ENCODE data around the gene GTF3C1. TPM values are rescaled to one million over a fixed set of nuclear protein-coding genes. Genes with fewer than 3 reads are reported as not detected.
"Not testable (repeated sequence)": the region's sequence is repeated elsewhere in the genome, so short reads cannot be mapped to it uniquely, and the experiment has no call there.

Gene GTF3C1
- total and polyA plus RNA-seq, 2 donors (not counting 1 experiment from before 2014, with no cell fraction given): 31.2 to 49.6 TPM

DNA sequence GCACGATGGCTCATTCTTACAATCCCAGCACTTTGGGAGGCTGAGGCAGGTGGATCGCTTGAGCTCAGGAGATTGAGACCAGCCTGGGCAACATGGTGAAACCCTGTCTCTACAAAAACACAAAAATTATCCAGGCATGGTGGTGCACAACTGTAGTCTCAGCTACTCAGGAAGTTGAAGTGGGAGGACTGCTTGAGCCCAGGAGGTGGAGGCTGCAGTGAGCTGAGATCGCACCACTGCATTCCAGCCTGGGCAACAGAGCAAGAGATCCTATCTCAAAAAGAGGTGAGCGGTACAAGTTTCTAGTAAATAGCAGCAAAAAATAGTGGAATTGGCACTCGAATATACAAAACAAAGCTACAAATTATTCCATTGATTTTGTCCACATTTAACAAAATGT lies 116.5 kb downstream of the GTF3C1 start:
- DNase-seq: not testable (repeated sequence)

GRCh38 chr16:27432558-27432957 lies 117.2 kb downstream of the GTF3C1 start:
- Histone ChIP-seq H3K4me3 (ENCODE audit: control extremely low read depth in 1 of 5, extremely low read depth in 1 of 5, insufficient read depth in 1 of 5, low read depth in 2 of 5, low read length in 4 of 5) (no peak overlapping the region), H3K9me3 (ENCODE audit: control extremely low read depth in 1 of 3, control insufficient read depth in 2 of 3, insufficient read depth in 1 of 3, low read length in 2 of 3) (peaks cover 0 to 4% (median 0%) of the 10 kb centered on the region in 3 donors), H3K4me1 (ENCODE audit: control insufficient read depth in 2 of 2, insufficient read depth in 2 of 2, low read length in 2 of 2) (peaks cover 55 to 57% of the 10 kb centered on the region in 2 donors), H4K20me1 (ENCODE audit: control insufficient read depth, insufficient read depth, low read length, poor library complexity, severe bottlenecking) (peaks cover 85% of the 10 kb centered on the region), H3K27ac (ENCODE audit: low read length in 2 of 2) (peak overlapping the region; percentile 41 to 67), H3K79me2 (ENCODE audit: control insufficient read depth, insufficient read depth, low read length) (peaks cover 68% of the 10 kb centered on the region), H3K27me3 (replicated peaks in 1 of 4; ENCODE audit: control extremely low read depth in 1 of 4, control insufficient read depth in 3 of 4, insufficient read depth in 4 of 4, low read length in 3 of 4) (no peaks in the 10 kb centered on the region), H2AFZ (ENCODE audit: insufficient read depth, low read depth, low read length, poor library complexity, severe bottlenecking) (no peak overlapping the region), H3K36me3 (replicated peaks in 1 of 2; ENCODE audit: control extremely low read depth in 1 of 2, control insufficient read depth in 1 of 2, extremely low read depth in 1 of 2, insufficient read depth in 2 of 2, low read length in 1 of 2) (peaks cover 2 to 69% of the 10 kb centered on the region in 2 experiments), H3K4me2 (replicated peaks; ENCODE audit: low read depth, low read length, poor library complexity, severe bottlenecking) (peak overlapping the region; percentile 40), H3K9ac (ENCODE audit: low read length) (no peak overlapping the region)
- Mint-ChIP-seq H3K4me3 (peak overlapping the region; percentile 1), H3K27me3 (peaks cover 4% of the 10 kb centered on the region), H3K27ac (peak overlapping the region; percentile 89), H3K9me3 (ENCODE audit: insufficient read depth) (no peaks in the 10 kb centered on the region), H3K4me1 (peaks cover 51% of the 10 kb centered on the region)
- ChIA-PET POLR2A (interaction anchor here (1.5 kb wide), 1 partner anchor 11 kb away, joined by 3 read pairs; no protein-coding TSS in a partner anchor), CTCF (interaction anchor here (0.8 to 2.0 kb wide), 6 partner anchors 9 to 253 kb away, joined by 3 to 5 read pairs (median 3); no protein-coding TSS in a partner anchor)
- ATAC-seq (ENCODE audit: low read depth): no peak
- no peak for DNase-seq
- WGBS (ENCODE audit: insufficient coverage): 42% methylated on average over 5 of the region's 6 CpGs
- intact Hi-C loops (cut with micrococcal nuclease): no loop called here
- no peak for TF ChIP-seq EZH2 (IDR thresholded peaks at IDR 0.05; ENCODE audit: borderline replicate concordance, insufficient read depth, low read depth, low read length, poor library complexity, severe bottlenecking)
- no peak for TF ChIP-seq CTCF (IDR thresholded peaks at IDR 0.05)

More for the DNA sequence above, 116.5 kb downstream of the GTF3C1 start:
- Histone ChIP-seq H4K20me1 (ENCODE audit: control insufficient read depth, insufficient read depth, low read length, poor library complexity, severe bottlenecking) (peaks cover 85% of the 10 kb centered on the region), H3K4me1 (ENCODE audit: control insufficient read depth in 2 of 2, insufficient read depth in 2 of 2, low read length in 2 of 2) (peaks cover 49 to 51% of the 10 kb centered on the region in 2 donors), H3K79me2 (ENCODE audit: control insufficient read depth, insufficient read depth, low read length) (peaks cover 68% of the 10 kb centered on the region), H3K27ac (ENCODE audit: low read length in 2 of 2) (peak overlapping the region in 1 of 2 donors; percentile 67), H3K36me3 (replicated peaks in 1 of 2; ENCODE audit: control extremely low read depth in 1 of 2, control insufficient read depth in 1 of 2, extremely low read depth in 1 of 2, insufficient read depth in 2 of 2, low read length in 1 of 2) (peaks cover 2 to 76% of the 10 kb centered on the region in 2 experiments)
- 14% methylated on average over 1 of the region's 5 CpGs for WGBS (ENCODE audit: insufficient coverage)
- H3K4me3 Mint-ChIP-seq; H3K9me3 ChIP-seq (ENCODE audit: control extremely low read depth in 1 of 3, control insufficient read depth in 2 of 3, insufficient read depth in 1 of 3, low read length in 2 of 3); intact Hi-C loops (cut with micrococcal nuclease); ATAC-seq (ENCODE audit: low read depth); H3K4me2 ChIP-seq (replicated peaks; ENCODE audit: low read depth, low read length, poor library complexity, severe bottlenecking); H3K9me3 Mint-ChIP-seq (ENCODE audit: insufficient read depth); H3K4me3 ChIP-seq (ENCODE audit: control extremely low read depth in 1 of 5, extremely low read depth in 1 of 5, insufficient read depth in 1 of 5, low read depth in 2 of 5, low read length in 4 of 5); H3K9ac ChIP-seq (ENCODE audit: low read length); H3K27me3 ChIP-seq (replicated peaks in 1 of 4; ENCODE audit: control extremely low read depth in 1 of 4, control insufficient read depth in 3 of 4, insufficient read depth in 4 of 4, low read length in 3 of 4); POLR2A ChIA-PET; H3K27me3 Mint-ChIP-seq; H2AFZ ChIP-seq (ENCODE audit: insufficient read depth, low read depth, low read length, poor library complexity, severe bottlenecking): not testable (repeated sequence)
- CTCF ChIA-PET: interaction anchor here (0.8 to 2.0 kb wide), 8 partner anchors 8 to 254 kb away, joined by 3 to 5 read pairs (median 3); no protein-coding TSS in a partner anchor
- peaks cover 46% of the 10 kb centered on the region for H3K4me1 Mint-ChIP-seq
- peak overlapping the region; percentile 89 for H3K27ac Mint-ChIP-seq
